Cardiac fibroblast (primary cell): ENCODE data around the gene LEKR1.

Experiments
- DNase-seq, 2 donors: peaks; one replicate each; pipeline versions ENCODE4 v3.0.0 to v3.0.0-alpha.2; 2010; ENCODE audit warnings: low read depth in 2 of 2
- H3K4me3 ChIP-seq, 2 donors: replicated peaks in 1 of 2; 1 replicate in 1 of 2; 2 replicates in 1 of 2; pipeline ENCODE4 v1.5.1; 2011; ENCODE audit warnings: low read depth in 2 of 2, low read length in 2 of 2, mild to moderate bottlenecking in 2 of 2, moderate library complexity in 1 of 2
- CTCF ChIP-seq: IDR thresholded peaks from one replicate; pipeline ENCODE4 v1.5.1; 2011; ENCODE audit warnings: low read depth, mild to moderate bottlenecking, low read length, inconsistent platforms

Gene LEKR1

GRCh38 chr3:157069406-157069805 lies 243.3 kb downstream of the LEKR1 start:
- H3K4me3 ChIP-seq, result no peak overlapping the region
- DNase-seq, result no peak
- TF ChIP-seq CTCF, result no peak

- no peak overlapping the region for H3K4me3 ChIP-seq
- no peak for TF ChIP-seq CTCF
- DNase-seq, result peak in 1 of 2 donors; percentile 8
Observed at GRCh38 chr3:157069846-157070677, 243.9 kb downstream of the LEKR1 start.

GRCh38 chr3:157070678-157070999 lies 244.5 kb downstream of the LEKR1 start:
- DNase-seq, result no peak
- no peak overlapping the region for H3K4me3 ChIP-seq
- TF ChIP-seq CTCF, result no peak

- H3K4me3 ChIP-seq, result no peak overlapping the region
- TF ChIP-seq CTCF, result no peak
- DNase-seq, result no peak
Observed at GRCh38 chr3:157071744-157072525, 245.8 kb downstream of the LEKR1 start.

- DNase-seq, result peak; percentile 59 to 62
- no peak for TF ChIP-seq CTCF
- H3K4me3 ChIP-seq, result no peak overlapping the region
Observed at GRCh38 chr3:157073810-157074209, 247.7 kb downstream of the LEKR1 start.

- no peak for TF ChIP-seq CTCF
- DNase-seq, result no peak
- H3K4me3 ChIP-seq, result no peak overlapping the region
Observed at GRCh38 chr3:157074490-157074889, 248.3 kb downstream of the LEKR1 start.
